WTC11 (cell line): ENCODE data around the gene HNRNPC. TPM values are rescaled to one million over a fixed set of nuclear protein-coding genes. Genes with fewer than 3 reads are reported as not detected.
A peak's percentile ranks its signal among the peaks of the same experiment; 100 is the strongest.

Source experiments
- ATAC-seq: fragments of 200-7000 bp; cut with Tn5 transposase; 2 replicates; pipeline ENCODE4 v1.10.0; 2021; ENCODE audit warnings: mild to moderate bottlenecking, moderate library complexity
- CTCF ChIA-PET: fragments of 300-600 bp; sonication (Branson Sonifier 250); formaldehyde crosslinking; loops from one replicate; lab custom pipeline; 2021; ENCODE audit warnings: antibody characterized with exemption; lab: Charles Lee
- POLR2A ChIA-PET: fragments of 350-600 bp; sonication (Branson Sonifier 250); formaldehyde crosslinking; loops from one replicate; lab custom pipeline; 2021; ENCODE audit warnings: antibody characterized with exemption; lab: Charles Lee
- DNase-seq: peaks from one replicate; pipeline ENCODE4 v3.0.0; 2021; ENCODE audit warnings: low spot score
- H3K27ac Mint-ChIP-seq: 2 replicates; pipeline ENCODE4 v1.8.0; 2021; ENCODE audit warnings: mixed read lengths
- H3K27me3 Mint-ChIP-seq: 2 replicates; pipeline ENCODE4 v1.8.0; 2021; ENCODE audit warnings: low read depth, mild to moderate bottlenecking, moderate library complexity, mixed read lengths
- H3K36me3 Mint-ChIP-seq: 2 replicates; pipeline ENCODE4 v1.8.0; 2021; ENCODE audit warnings: mixed read lengths
- H3K4me1 Mint-ChIP-seq: 2 replicates; pipeline ENCODE4 v1.8.0; 2022; ENCODE audit warnings: mixed read lengths
- H3K4me3 Mint-ChIP-seq: 2 replicates; pipeline ENCODE4 v1.8.0; 2021; ENCODE audit warnings: mild to moderate bottlenecking, moderate library complexity, mixed read lengths
- H3K9me3 Mint-ChIP-seq: 2 replicates; pipeline ENCODE4 v1.8.0; 2021; ENCODE audit warnings: mixed read lengths
- AFF4 ChIP-seq: sonication (generic); formaldehyde crosslinking; IDR thresholded peaks from 2 replicates; pipeline ENCODE4 v1.8.1; 2023; ENCODE audit warnings: mild to moderate bottlenecking, missing genetic modification reagents, borderline replicate concordance
- CREB1 ChIP-seq: sonication (generic); formaldehyde crosslinking; IDR thresholded peaks from 2 replicates; pipeline ENCODE4 v1.8.0; 2023; ENCODE audit warnings: mild to moderate bottlenecking, missing genetic modification reagents
- FOXJ3 ChIP-seq: sonication (generic); formaldehyde crosslinking; IDR thresholded peaks from 2 replicates; pipeline ENCODE4 v1.9.0; 2021; ENCODE audit warnings: missing genetic modification reagents, mild to moderate bottlenecking, borderline replicate concordance
- FOXP1 ChIP-seq: sonication (generic); formaldehyde crosslinking; IDR thresholded peaks from 2 replicates; pipeline ENCODE4 v1.8.0; 2022; ENCODE audit warnings: missing genetic modification reagents, mild to moderate bottlenecking, moderate library complexity, borderline replicate concordance
- IRF1 ChIP-seq: sonication (generic); formaldehyde crosslinking; IDR thresholded peaks from 2 replicates; pipeline ENCODE4 v1.8.0; 2023; ENCODE audit warnings: missing genetic modification reagents
- NFYB ChIP-seq: sonication (generic); formaldehyde crosslinking; conservative IDR thresholded peaks from 2 replicates; pipeline ENCODE4 v1.8.0; 2022; ENCODE audit warnings: low read depth, missing genetic modification reagents
- TEAD1 ChIP-seq: sonication (generic); formaldehyde crosslinking; IDR thresholded peaks from 2 replicates; pipeline ENCODE4 v1.8.0; 2022; ENCODE audit warnings: mild to moderate bottlenecking, missing genetic modification reagents
- TP53 ChIP-seq: sonication (generic); formaldehyde crosslinking; IDR thresholded peaks from 2 replicates; pipeline ENCODE4 v1.8.1; 2023; ENCODE audit warnings: mild to moderate bottlenecking, missing genetic modification reagents
- ZNF425 ChIP-seq: fragments of 250-450 bp; sonication (Bioruptor Pico); conservative IDR thresholded peaks from 2 replicates; pipeline ENCODE4 v1.9.0; 2021; ENCODE audit warnings: mild to moderate bottlenecking
- ZNF512 ChIP-seq: sonication (generic); formaldehyde crosslinking; IDR thresholded peaks from 2 replicates; pipeline ENCODE4 v1.8.1; 2022; ENCODE audit warnings: missing genetic modification reagents, borderline replicate concordance
- total RNA-seq: library from RNA; stranded (reverse); gene quantifications from 3 replicates; pipeline ENCODE4 v1.2.3, GENCODE V29; 2021
- TF ChIP-seq, protein P1 (sequence below): sonication (generic); formaldehyde crosslinking; IDR thresholded peaks from 2 replicates; pipeline ENCODE4 v1.8.0; 2022; ENCODE audit warnings: mild to moderate bottlenecking, missing genetic modification reagents
- TF ChIP-seq, protein P2 (sequence below): sonication (generic); formaldehyde crosslinking; IDR thresholded peaks from 2 replicates; pipeline ENCODE4 v1.8.1; 2023; ENCODE audit warnings: mild to moderate bottlenecking, missing genetic modification reagents, moderate library complexity
- TF ChIP-seq, protein P3 (sequence below): sonication (generic); formaldehyde crosslinking; IDR thresholded peaks from 2 replicates; pipeline ENCODE4 v1.8.0; 2022; ENCODE audit warnings: mild to moderate bottlenecking, missing genetic modification reagents
- TF ChIP-seq, protein P4 (sequence below): sonication (generic); formaldehyde crosslinking; IDR thresholded peaks from 2 replicates; pipeline ENCODE4 v1.8.1; 2022; ENCODE audit warnings: low read depth, mild to moderate bottlenecking, moderate library complexity, missing genetic modification reagents, borderline replicate concordance
- TF ChIP-seq, protein P5 (sequence below): fragments of 250-450 bp; sonication (Bioruptor Pico); IDR thresholded peaks from 2 replicates; pipeline ENCODE4 v1.9.0; 2021; ENCODE audit warnings: mild to moderate bottlenecking

Gene HNRNPC
- total RNA-seq, 1 experiment from 2014 or later, result 982 TPM

- no peak for ATAC-seq
- no peak overlapping the region for H3K4me3 Mint-ChIP-seq
- peaks cover 36% of the 10 kb centered on the region for H3K4me1 Mint-ChIP-seq
- no peaks in the 10 kb centered on the region for H3K36me3 Mint-ChIP-seq
- H3K27ac Mint-ChIP-seq, result peak overlapping the region; percentile 9; the same call in 1 of the 2 replicates
- TF ChIP-seq TP53 (CRISPR knock-in tag) (no peak), ZNF425 (CRISPR knock-in tag) (no peak), CREB1 (no peak), AFF4 (CRISPR knock-in tag) (no peak)
- TF ChIP-seq, protein P1, sequence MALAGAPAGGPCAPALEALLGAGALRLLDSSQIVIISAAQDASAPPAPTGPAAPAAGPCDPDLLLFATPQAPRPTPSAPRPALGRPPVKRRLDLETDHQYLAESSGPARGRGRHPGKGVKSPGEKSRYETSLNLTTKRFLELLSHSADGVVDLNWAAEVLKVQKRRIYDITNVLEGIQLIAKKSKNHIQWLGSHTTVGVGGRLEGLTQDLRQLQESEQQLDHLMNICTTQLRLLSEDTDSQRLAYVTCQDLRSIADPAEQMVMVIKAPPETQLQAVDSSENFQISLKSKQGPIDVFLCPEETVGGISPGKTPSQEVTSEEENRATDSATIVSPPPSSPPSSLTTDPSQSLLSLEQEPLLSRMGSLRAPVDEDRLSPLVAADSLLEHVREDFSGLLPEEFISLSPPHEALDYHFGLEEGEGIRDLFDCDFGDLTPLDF (CRISPR knock-in tag), result no peak
- TF ChIP-seq, protein P2, sequence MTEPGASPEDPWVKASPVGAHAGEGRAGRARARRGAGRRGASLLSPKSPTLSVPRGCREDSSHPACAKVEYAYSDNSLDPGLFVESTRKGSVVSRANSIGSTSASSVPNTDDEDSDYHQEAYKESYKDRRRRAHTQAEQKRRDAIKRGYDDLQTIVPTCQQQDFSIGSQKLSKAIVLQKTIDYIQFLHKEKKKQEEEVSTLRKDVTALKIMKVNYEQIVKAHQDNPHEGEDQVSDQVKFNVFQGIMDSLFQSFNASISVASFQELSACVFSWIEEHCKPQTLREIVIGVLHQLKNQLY, result no peak
- TF ChIP-seq, all 79 proteins: peak for 0
- ChIA-PET POLR2A (interaction anchor here (0.6 kb wide), 1 partner anchor 346 kb away, joined by 7 read pairs; no protein-coding TSS in a partner anchor), CTCF (interaction anchor here (1.5 kb wide), 1 partner anchor 13 kb away, joined by 3 read pairs; no protein-coding TSS in a partner anchor)
- Mint-ChIP-seq H3K9me3 (no peaks in the 10 kb centered on the region), H3K27me3 (no peaks in the 10 kb centered on the region)
- DNase-seq, result no peak
These were observed 42.4 kb upstream of the HNRNPC start for GRCh38 chr14:21311614-21312013.

- H3K4me3 Mint-ChIP-seq, result no peak overlapping the region
- no peaks in the 10 kb centered on the region for H3K27me3 Mint-ChIP-seq
- no peak for ATAC-seq
- no peak for DNase-seq
- no peaks in the 10 kb centered on the region for H3K9me3 Mint-ChIP-seq
- POLR2A ChIA-PET, result no interaction called here
- H3K4me1 Mint-ChIP-seq, result peaks cover 36% of the 10 kb centered on the region
- no peak overlapping the region for H3K27ac Mint-ChIP-seq
- no peak for TF ChIP-seq NFYB (CRISPR knock-in tag)
- no peak for TF ChIP-seq IRF1 (CRISPR knock-in tag)
- TF ChIP-seq CREB1, result no peak
- TF ChIP-seq, protein P1 (CRISPR knock-in tag), result no peak
- TF ChIP-seq FOXP1 (CRISPR knock-in tag), result no peak
- TF ChIP-seq, protein P3, sequence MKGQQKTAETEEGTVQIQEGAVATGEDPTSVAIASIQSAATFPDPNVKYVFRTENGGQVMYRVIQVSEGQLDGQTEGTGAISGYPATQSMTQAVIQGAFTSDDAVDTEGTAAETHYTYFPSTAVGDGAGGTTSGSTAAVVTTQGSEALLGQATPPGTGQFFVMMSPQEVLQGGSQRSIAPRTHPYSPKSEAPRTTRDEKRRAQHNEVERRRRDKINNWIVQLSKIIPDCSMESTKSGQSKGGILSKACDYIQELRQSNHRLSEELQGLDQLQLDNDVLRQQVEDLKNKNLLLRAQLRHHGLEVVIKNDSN, result no peak
- TF ChIP-seq, protein P4, sequence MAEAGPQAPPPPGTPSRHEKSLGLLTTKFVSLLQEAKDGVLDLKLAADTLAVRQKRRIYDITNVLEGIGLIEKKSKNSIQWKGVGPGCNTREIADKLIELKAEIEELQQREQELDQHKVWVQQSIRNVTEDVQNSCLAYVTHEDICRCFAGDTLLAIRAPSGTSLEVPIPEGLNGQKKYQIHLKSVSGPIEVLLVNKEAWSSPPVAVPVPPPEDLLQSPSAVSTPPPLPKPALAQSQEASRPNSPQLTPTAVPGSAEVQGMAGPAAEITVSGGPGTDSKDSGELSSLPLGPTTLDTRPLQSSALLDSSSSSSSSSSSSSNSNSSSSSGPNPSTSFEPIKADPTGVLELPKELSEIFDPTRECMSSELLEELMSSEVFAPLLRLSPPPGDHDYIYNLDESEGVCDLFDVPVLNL (CRISPR knock-in tag), result no peak
- no peak for TF ChIP-seq FOXJ3 (CRISPR knock-in tag)
- TF ChIP-seq, protein P5, sequence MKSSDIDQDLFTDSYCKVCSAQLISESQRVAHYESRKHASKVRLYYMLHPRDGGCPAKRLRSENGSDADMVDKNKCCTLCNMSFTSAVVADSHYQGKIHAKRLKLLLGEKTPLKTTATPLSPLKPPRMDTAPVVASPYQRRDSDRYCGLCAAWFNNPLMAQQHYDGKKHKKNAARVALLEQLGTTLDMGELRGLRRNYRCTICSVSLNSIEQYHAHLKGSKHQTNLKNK (CRISPR knock-in tag), result no peak
- no peak for TF ChIP-seq ZNF512 (CRISPR knock-in tag)
- TF ChIP-seq TEAD1, result no peak
- TF ChIP-seq, all 79 proteins: peak for 0
- CTCF ChIA-PET, result interaction anchor here (1.4 kb wide), 1 partner anchor 32 kb away, joined by 4 read pairs; no protein-coding TSS in a partner anchor
- no peaks in the 10 kb centered on the region for H3K36me3 Mint-ChIP-seq
These were observed 40.7 kb upstream of the HNRNPC start for GRCh38 chr14:21309956-21310355.
